ENCODE results near the gene MEX3A.

DNA sequence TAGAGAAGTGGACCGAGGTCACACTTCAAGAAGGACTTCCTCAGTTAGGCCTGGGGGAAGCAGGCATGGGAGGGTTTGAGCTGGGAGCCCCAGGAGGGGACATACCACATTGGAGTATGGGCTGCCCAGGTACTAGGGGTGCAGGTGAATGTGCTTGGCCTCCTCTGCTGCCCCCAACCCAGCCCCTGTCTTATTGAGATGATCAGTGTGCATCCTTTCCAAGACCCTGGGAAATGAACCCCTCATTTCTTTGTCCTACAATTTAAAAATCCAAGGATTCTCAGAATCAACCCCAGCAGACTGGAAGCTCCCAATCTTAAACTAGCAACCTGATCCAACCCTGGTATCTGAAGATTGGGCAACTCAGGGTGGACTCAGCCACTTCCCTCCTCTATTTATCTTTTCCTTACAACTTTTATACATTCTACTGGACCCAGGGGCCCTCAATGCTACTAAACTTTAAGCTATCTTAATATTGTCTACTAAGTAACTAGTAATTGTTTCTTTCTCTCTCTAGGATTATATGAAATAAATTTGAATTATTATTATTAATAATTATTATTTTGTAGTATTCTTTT is 9.1 kb downstream of the MEX3A start:
- TF ChIP-seq POLR2AphosphoS5 (IDR thresholded peaks at IDR 0.05; ENCODE audit: low read depth, low read length) (no peak), TAF1 (IDR thresholded peaks at IDR 0.05; ENCODE audit: borderline replicate concordance, low read depth, low read length) (no peak)

Data from GM12892 (cell line).